Activated T-cell treated with anti-CD3 and anti-CD28 coated beads for 4 hours (primary cell): ENCODE results near the gene UBE2Q2.
"Not testable (repeated sequence)": the region's sequence is repeated elsewhere in the genome, so short reads cannot be mapped to it uniquely, and the experiment has no call there.

Experiments
- DNase-seq: peaks from one replicate; pipeline ENCODE4 v3.0.0-alpha.2; 2020

The UBE2Q2 gene

GRCh38 chr15:75842722-75843677, at the start of gene UBE2Q2:
Gene UBE2Q2, plus strand, starts transcription at chr15:75843447. Its CDS starts 220 bp downstream, at chr15:75843667.
- DNase-seq: peak; percentile 70

- no peak for DNase-seq
Observed at GRCh38 chr15:75796321-75796720, 46.9 kb upstream of the UBE2Q2 start.

- not testable (repeated sequence) for DNase-seq
Observed at GRCh38 chr15:75797146-75797545, 46.1 kb upstream of the UBE2Q2 start.

- no peak for DNase-seq
Observed at GRCh38 chr15:75799190-75799589, 44.1 kb upstream of the UBE2Q2 start.

- DNase-seq: not testable (repeated sequence)
Observed at GRCh38 chr15:75800409-75800808, 42.8 kb upstream of the UBE2Q2 start.

- DNase-seq: peak; percentile 70
Observed at GRCh38 chr15:75801859-75802593, 41.2 kb upstream of the UBE2Q2 start.

GRCh38 chr15:75807486-75807885, 35.8 kb upstream of the UBE2Q2 start:
- DNase-seq: not testable (repeated sequence)

GRCh38 chr15:75808009-75808408, 35.2 kb upstream of the UBE2Q2 start:
- not testable (repeated sequence) for DNase-seq

GRCh38 chr15:75808563-75808962, 34.7 kb upstream of the UBE2Q2 start:
- no peak for DNase-seq

- no peak for DNase-seq
Observed at GRCh38 chr15:75809986-75810750, 33.1 kb upstream of the UBE2Q2 start.

- no peak for DNase-seq
Observed at GRCh38 chr15:75810874-75811498, 32.3 kb upstream of the UBE2Q2 start.

GRCh38 chr15:75811626-75812025, 31.6 kb upstream of the UBE2Q2 start:
- DNase-seq: no peak

- no peak for DNase-seq
Observed at GRCh38 chr15:75814794-75815193, 28.5 kb upstream of the UBE2Q2 start.

GRCh38 chr15:75815811-75816719, 27.2 kb upstream of the UBE2Q2 start:
- DNase-seq: no peak

GRCh38 chr15:75817138-75817935, 25.9 kb upstream of the UBE2Q2 start:
- DNase-seq: no peak

GRCh38 chr15:75820206-75820605, 23.0 kb upstream of the UBE2Q2 start:
- DNase-seq: no peak

- no peak for DNase-seq
Observed at GRCh38 chr15:75821786-75822345, 21.4 kb upstream of the UBE2Q2 start.

- DNase-seq: no peak
Observed at GRCh38 chr15:75822685-75823278, 20.5 kb upstream of the UBE2Q2 start.

- no peak for DNase-seq
Observed at GRCh38 chr15:75823860-75824613, 19.2 kb upstream of the UBE2Q2 start.
